CD4-positive, alpha-beta T cell (primary cell): ENCODE data around the gene INMT. TPM values are rescaled to one million over a fixed set of nuclear protein-coding genes. Genes with fewer than 3 reads are reported as not detected.

Experiments
- ATAC-seq: fragments of 200-7000 bp; cut with Tn5 transposase; one replicate; pipeline ENCODE4 v1.10.0; 2022; ENCODE audit warnings: mild to moderate bottlenecking; ENCODE audit not compliant: poor library complexity
- CTCF ChIA-PET: fragments of 350-600 bp; sonication (Branson Sonifier 250); formaldehyde crosslinking; loops from one replicate; lab custom pipeline; 2021; ENCODE audit warnings: antibody characterized with exemption, inconsistent platforms; lab: Charles Lee
- POLR2A ChIA-PET: fragments of 350-600 bp; sonication (Branson Sonifier 250); formaldehyde crosslinking; loops from one replicate; lab custom pipeline; 2021; ENCODE audit warnings: antibody characterized with exemption, inconsistent platforms; lab: Charles Lee
- DNase-seq, 14 experiments: peaks; one replicate each; pipeline ENCODE4 v3.0.0-alpha.2; 2013 to 2020; ENCODE audit warnings: mixed read lengths in 2 of 14
- H3K27ac ChIP-seq, 2 donors: one replicate each; pipeline versions ENCODE4 v1.5.1 to v1.7.0; 2013; ENCODE audit warnings: low read length in 2 of 2, low read depth in 1 of 2, mild to moderate bottlenecking in 1 of 2
- H3K27me3 ChIP-seq, 2 experiments: 1 replicate in 1 of 2; 2 replicates in 1 of 2; pipeline versions ENCODE4 v1.6.1 to v1.7.0; 2013; ENCODE audit warnings: low read length in 2 of 2, control low read depth in 1 of 2, mild to moderate bottlenecking in 1 of 2, moderate library complexity in 1 of 2; ENCODE audit not compliant: insufficient read depth in 2 of 2, control insufficient read depth in 1 of 2
- H3K36me3 ChIP-seq: one replicate; pipeline ENCODE4 v1.6.1; 2013; ENCODE audit warnings: low read length, control low read depth; ENCODE audit not compliant: insufficient read depth
- H3K4me1 ChIP-seq: one replicate; pipeline ENCODE4 v1.6.1; 2013; ENCODE audit warnings: low read length, control low read depth; ENCODE audit not compliant: insufficient read depth
- H3K4me3 ChIP-seq: one replicate; pipeline ENCODE4 v1.5.1; 2013; ENCODE audit warnings: mild to moderate bottlenecking, low read length, moderate library complexity
- H3K9me3 ChIP-seq, 2 experiments: 1 replicate in 1 of 2; 2 replicates in 1 of 2; pipeline versions ENCODE4 v1.6.1 to v1.7.0; 2013; ENCODE audit warnings: low read length in 2 of 2, mild to moderate bottlenecking in 2 of 2, control low read depth in 1 of 2, moderate library complexity in 1 of 2; ENCODE audit not compliant: control insufficient read depth in 1 of 2, insufficient read depth in 1 of 2
- H3K27ac Mint-ChIP-seq: one replicate; pipeline ENCODE4 v1.8.0; 2020; ENCODE audit warnings: mixed read lengths
- H3K27me3 Mint-ChIP-seq: one replicate; pipeline ENCODE4 v1.8.0; 2021; ENCODE audit warnings: mixed read lengths
- H3K36me3 Mint-ChIP-seq: one replicate; pipeline ENCODE4 v1.8.0; 2021; ENCODE audit warnings: low read depth, mixed read lengths
- H3K4me1 Mint-ChIP-seq: one replicate; pipeline ENCODE4 v1.8.0; 2021; ENCODE audit warnings: low read depth, mixed read lengths
- H3K4me3 Mint-ChIP-seq: one replicate; pipeline ENCODE4 v1.8.0; 2020; ENCODE audit warnings: mild to moderate bottlenecking, mixed read lengths
- H3K9me3 Mint-ChIP-seq: one replicate; pipeline ENCODE4 v1.8.0; 2020; ENCODE audit warnings: mixed read lengths
- intact Hi-C, 2 experiments: fragments of 100-400 bp; cut with DNase I in 1 of 2; cut with micrococcal nuclease in 1 of 2; formaldehyde crosslinking; loops; one replicate each; pipeline versions ENCODE4 v1.15.1 to v1.9.0; 2023 to 2025; cut with DNase I, micrococcal nuclease
- total RNA-seq, 174 experiments: library from RNA in 2 of 174; stranded (reverse) in 2 of 174; gene quantifications; one replicate each; pipeline ENCODE4 v1.2.3 and lab custom pipeline; 2021 to 2026
- TF ChIP-seq, protein P1 (sequence below): fragments of 200-600 bp; IDR thresholded peaks from one replicate; pipeline ENCODE4 v1.8.0; 2022; ENCODE audit warnings: antibody characterized with exemption, mild to moderate bottlenecking

INMT gene
- total RNA-seq, 2 experiments from 2014 or later = 0.36 to 0.69 TPM

DNA sequence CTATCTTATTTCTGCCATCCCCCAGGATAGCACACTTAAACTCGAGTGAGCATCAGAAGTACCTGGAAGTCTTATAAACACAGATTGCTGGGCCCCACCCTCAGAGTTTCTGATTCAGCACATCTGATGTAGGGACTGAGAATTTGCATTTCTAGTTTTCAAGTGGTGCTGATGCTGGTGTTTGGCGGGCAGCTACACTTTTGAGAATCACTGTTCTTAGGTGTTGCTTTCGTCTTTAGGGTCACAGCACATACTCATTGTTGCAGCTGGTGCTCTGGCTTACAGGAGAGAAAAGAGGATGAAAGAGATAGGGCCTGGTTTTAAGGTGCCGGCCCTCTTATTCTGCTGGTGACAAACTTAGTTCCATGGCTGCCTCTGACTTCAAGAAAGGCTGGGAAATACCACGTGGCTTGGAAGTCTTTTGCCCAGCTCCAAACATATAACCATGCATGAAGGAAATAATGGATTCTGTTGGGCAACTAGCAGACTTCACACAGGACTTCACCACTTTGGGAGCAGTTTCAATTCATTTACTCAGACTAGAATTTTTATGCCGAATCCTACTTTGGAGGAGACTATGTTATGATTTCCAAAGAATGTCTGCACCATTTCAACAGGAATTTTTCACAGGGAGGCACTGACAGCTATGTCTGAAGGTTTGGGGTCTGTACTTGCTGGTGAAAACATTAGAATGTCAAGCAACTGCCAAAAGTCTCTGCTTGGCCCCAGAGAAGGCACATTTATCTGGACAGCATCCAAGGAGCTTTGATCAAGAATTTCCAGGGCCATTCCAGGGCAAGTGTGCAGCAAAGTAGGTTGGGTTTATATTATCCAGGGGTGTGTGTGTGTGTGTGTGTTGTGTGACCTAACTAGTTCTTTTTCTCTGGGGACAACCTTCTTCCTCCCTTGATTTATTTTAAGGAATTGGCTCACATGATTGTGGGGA is 12.4 kb downstream of the INMT start:
- CTCF ChIA-PET = interaction anchor here (1.1 kb wide), 1 partner anchor 24 kb away, joined by 3 read pairs; no protein-coding TSS in a partner anchor

DNA sequence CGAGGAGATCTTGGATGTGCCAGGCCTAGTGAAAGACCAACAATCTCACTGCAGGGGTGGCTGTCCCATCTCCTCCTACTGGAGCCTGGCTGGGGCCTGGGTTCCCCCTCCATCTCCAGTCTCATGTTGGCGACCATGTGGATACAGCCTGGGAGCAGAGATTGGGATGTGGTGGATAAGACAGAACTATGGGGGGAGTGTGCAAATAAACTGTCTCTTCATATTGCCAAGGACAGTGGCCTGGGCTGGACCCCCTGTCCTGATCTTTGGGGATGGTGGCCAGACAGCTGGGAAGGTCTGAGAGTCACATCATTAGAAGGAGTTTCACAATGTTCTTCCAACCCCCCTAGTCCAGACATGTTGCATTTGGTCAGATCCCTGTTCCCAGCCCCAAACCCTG is 13.5 kb downstream of the INMT start:
- Mint-ChIP-seq H3K4me3 (no peak overlapping the region), H3K36me3 (no peaks in the 10 kb centered on the region), H3K4me1 (peaks cover 2% of the 10 kb centered on the region), H3K27me3 (peaks cover 3% of the 10 kb centered on the region), H3K27ac (no peak overlapping the region), H3K9me3 (no peaks in the 10 kb centered on the region)
- H3K27me3 ChIP-seq = no peaks in the 10 kb centered on the region
- intact Hi-C loops = no loop called here
- H3K9me3 ChIP-seq = no peaks in the 10 kb centered on the region
- ChIA-PET CTCF (no interaction called here), POLR2A (no interaction called here)
- no peak overlapping the region for H3K4me3 ChIP-seq
- TF ChIP-seq, protein P1, sequence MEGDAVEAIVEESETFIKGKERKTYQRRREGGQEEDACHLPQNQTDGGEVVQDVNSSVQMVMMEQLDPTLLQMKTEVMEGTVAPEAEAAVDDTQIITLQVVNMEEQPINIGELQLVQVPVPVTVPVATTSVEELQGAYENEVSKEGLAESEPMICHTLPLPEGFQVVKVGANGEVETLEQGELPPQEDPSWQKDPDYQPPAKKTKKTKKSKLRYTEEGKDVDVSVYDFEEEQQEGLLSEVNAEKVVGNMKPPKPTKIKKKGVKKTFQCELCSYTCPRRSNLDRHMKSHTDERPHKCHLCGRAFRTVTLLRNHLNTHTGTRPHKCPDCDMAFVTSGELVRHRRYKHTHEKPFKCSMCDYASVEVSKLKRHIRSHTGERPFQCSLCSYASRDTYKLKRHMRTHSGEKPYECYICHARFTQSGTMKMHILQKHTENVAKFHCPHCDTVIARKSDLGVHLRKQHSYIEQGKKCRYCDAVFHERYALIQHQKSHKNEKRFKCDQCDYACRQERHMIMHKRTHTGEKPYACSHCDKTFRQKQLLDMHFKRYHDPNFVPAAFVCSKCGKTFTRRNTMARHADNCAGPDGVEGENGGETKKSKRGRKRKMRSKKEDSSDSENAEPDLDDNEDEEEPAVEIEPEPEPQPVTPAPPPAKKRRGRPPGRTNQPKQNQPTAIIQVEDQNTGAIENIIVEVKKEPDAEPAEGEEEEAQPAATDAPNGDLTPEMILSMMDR = no peak
- no peak overlapping the region for H3K27ac ChIP-seq
- H3K36me3 ChIP-seq = no peaks in the 10 kb centered on the region
- no peaks in the 10 kb centered on the region for H3K4me1 ChIP-seq
- DNase-seq (no peak), ATAC-seq (no peak)

More for the DNA sequence above, 12.4 kb downstream of the INMT start:
- Histone ChIP-seq H3K9me3 (no peaks in the 10 kb centered on the region), H3K27ac (no peak overlapping the region), H3K4me1 (no peaks in the 10 kb centered on the region), H3K4me3 (no peak overlapping the region), H3K27me3 (peaks cover 0 to 4% of the 10 kb centered on the region in 2 experiments), H3K36me3 (no peaks in the 10 kb centered on the region)
- H3K36me3 Mint-ChIP-seq = no peaks in the 10 kb centered on the region
- H3K27me3 Mint-ChIP-seq = peaks cover 15% of the 10 kb centered on the region
- TF ChIP-seq, protein P1 = no peak
- no peak for ATAC-seq
- no peak overlapping the region for H3K27ac Mint-ChIP-seq
- no peaks in the 10 kb centered on the region for H3K9me3 Mint-ChIP-seq
- intact Hi-C loops = no loop called here
- no peak for DNase-seq
- H3K4me1 Mint-ChIP-seq = no peaks in the 10 kb centered on the region
- POLR2A ChIA-PET = no interaction called here
- no peak overlapping the region for H3K4me3 Mint-ChIP-seq

DNA sequence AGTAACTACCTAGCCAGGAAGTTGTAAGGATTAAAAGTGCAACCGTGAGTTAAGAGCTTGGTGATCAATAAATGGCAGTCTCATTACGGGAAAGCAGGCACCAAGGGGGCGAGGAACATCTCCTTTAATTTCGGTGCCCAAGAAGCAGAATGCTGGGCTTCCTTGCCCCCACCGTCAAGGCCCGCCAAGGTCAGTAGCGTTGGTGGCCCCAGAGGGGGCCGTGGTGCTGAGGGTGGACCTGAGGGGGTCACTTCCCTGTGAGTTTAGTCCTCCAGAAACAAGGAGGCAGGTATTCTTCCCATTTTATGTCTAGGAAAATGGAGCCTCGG is 18.9 kb downstream of the INMT start:
- peak overlapping the region; percentile 90 for H3K4me3 ChIP-seq
- ATAC-seq = no peak
- H3K4me1 ChIP-seq = peaks cover 10% of the 10 kb centered on the region
- TF ChIP-seq, protein P1 = no peak
- Mint-ChIP-seq H3K9me3 (no peaks in the 10 kb centered on the region), H3K36me3 (no peaks in the 10 kb centered on the region), H3K27ac (peak overlapping the region; percentile 53), H3K27me3 (no peaks in the 10 kb centered on the region), H3K4me1 (peaks cover 12% of the 10 kb centered on the region), H3K4me3 (peak overlapping the region; percentile 88)
- ChIA-PET CTCF (no interaction called here), POLR2A (interaction anchor here (1.9 kb wide), 1 partner anchor 44 kb away, joined by 4 read pairs; no protein-coding TSS in a partner anchor)
- H3K9me3 ChIP-seq = no peaks in the 10 kb centered on the region
- no peaks in the 10 kb centered on the region for H3K36me3 ChIP-seq
- no peak overlapping the region for H3K27ac ChIP-seq
- H3K27me3 ChIP-seq = no peaks in the 10 kb centered on the region
- intact Hi-C loops = loop anchor here in 1 of 2 experiments (10.0 kb wide), 1 partner anchor 736 kb away; no protein-coding TSS in a partner anchor
- DNase-seq = no peak
